HCT116 (cell line): ENCODE data around the gene CCDC102B. TPM values are rescaled to one million over a fixed set of nuclear protein-coding genes. Genes with fewer than 3 reads are reported as not detected.

Experiments
- ATAC-seq: fragments of 200-7000 bp; cut with Tn5 transposase; 2 replicates; pipeline ENCODE4 v1.9.1; 2020; ENCODE audit warnings: mild to moderate bottlenecking, moderate library complexity
- BruUV-seq: library from RNA; stranded (reverse); fragments of 400-500 nt; replicated peaks from 2 replicates; lab custom pipeline; 2021; lab: Mats Ljungman, UMichigan
- CTCF ChIA-PET: fragments of 300-600 bp; sonication (Branson Sonifier 250); formaldehyde crosslinking; loops from one replicate; lab custom pipeline; 2021; ENCODE audit warnings: antibody characterized with exemption; lab: Charles Lee
- POLR2A ChIA-PET: fragments of 300-600, 350-600 bp; sonication (Branson Sonifier 250); formaldehyde crosslinking; loops from one replicate; lab custom pipeline; 2021; ENCODE audit warnings: antibody characterized with exemption; lab: Charles Lee
- RAD21 ChIA-PET, 2 experiments: fragments of 300-600 bp; sonication (Branson Sonifier 250); formaldehyde crosslinking; loops; one replicate each; lab custom pipeline; 2023; ENCODE audit warnings: low total read pairs in 2 of 2; ENCODE audit not compliant: uncharacterized antibody in 2 of 2, unreplicated experiment in 2 of 2, low non-redundant PET in 1 of 2; lab: Charles Lee
- DNase-seq: peaks from one replicate; pipeline ENCODE4 v3.0.0-alpha.2; 2010; ENCODE audit warnings: low read depth, low spot score
- H2AFZ ChIP-seq: fragments of 200-600 bp; shearing (Covaris generic), sonication (generic); 2 replicates; pipeline ENCODE4 v1.6.1; 2017; ENCODE audit warnings: low read depth, mixed run types, mixed read lengths, antibody characterized with exemption, low read length; ENCODE audit not compliant: poor library complexity, severe bottlenecking
- H3K27ac ChIP-seq: 2 replicates; pipeline ENCODE4 v1.5.1; 2012; ENCODE audit warnings: low read depth, low read length
- H3K27me3 ChIP-seq: fragments of 200-600 bp; sonication (generic); 2 replicates; pipeline ENCODE4 v1.6.1; 2016; ENCODE audit warnings: mixed run types, low read length, mixed read lengths; ENCODE audit not compliant: insufficient read depth
- H3K36me3 ChIP-seq, 2 experiments: fragments of 200-500 bp in 1 of 2; fragments of 200-600 bp in 1 of 2; sonication (Bioruptor generic) in 1 of 2; sonication (generic) in 1 of 2; 2 replicates each; pipeline versions ENCODE4 v1.5.1 to v1.6.1; 2014 to 2016; ENCODE audit warnings: low read length in 2 of 2, inconsistent platforms in 1 of 2, mixed read lengths in 1 of 2, mixed run types in 1 of 2; ENCODE audit not compliant: insufficient read depth in 2 of 2, control insufficient read depth in 1 of 2
- H3K4me1 ChIP-seq, 2 experiments: fragments of 200-600 bp in 1 of 2; sonication (generic) in 1 of 2; 2 replicates each; pipeline versions ENCODE4 v1.5.1 to v1.6.1; 2012 to 2017; ENCODE audit warnings: low read length in 2 of 2, inconsistent platforms in 1 of 2, mild to moderate bottlenecking in 1 of 2, mixed read lengths in 1 of 2, mixed run types in 1 of 2, moderate library complexity in 1 of 2; ENCODE audit not compliant: insufficient read depth in 2 of 2, control insufficient read depth in 1 of 2
- H3K4me2 ChIP-seq: fragments of 200-600 bp; sonication (generic); 2 replicates; pipeline ENCODE4 v1.6.1; 2017; ENCODE audit warnings: mixed run types, low read length, mixed read lengths
- H3K4me3 ChIP-seq, 2 experiments: fragments of 200-600 bp in 1 of 2; sonication (generic) in 1 of 2; replicated peaks in 1 of 2; 2 replicates each; pipeline ENCODE4 v1.5.1; 2011 to 2016; ENCODE audit warnings: low read length in 2 of 2, control low read depth in 1 of 2, low read depth in 1 of 2, mild to moderate bottlenecking in 1 of 2, mixed read lengths in 1 of 2, mixed run types in 1 of 2
- H3K79me2 ChIP-seq: fragments of 200-600 bp; sonication (generic); 2 replicates; pipeline ENCODE4 v1.6.1; 2017; ENCODE audit warnings: mild to moderate bottlenecking, mixed run types, low read length, moderate library complexity, mixed read lengths; ENCODE audit not compliant: insufficient read depth
- H3K9ac ChIP-seq: fragments of 200-600 bp; sonication (generic); 2 replicates; pipeline ENCODE4 v1.6.1; 2016; ENCODE audit warnings: low read length, mixed read lengths
- H3K9me2 ChIP-seq: fragments of 200-600 bp; sonication (generic), shearing (Covaris generic); 2 replicates; pipeline ENCODE4 v1.6.1; 2017; ENCODE audit warnings: mixed run types, mild to moderate bottlenecking, moderate library complexity; ENCODE audit not compliant: insufficient read depth
- H3K9me3 ChIP-seq, 2 experiments: fragments of 200-500 bp in 1 of 2; fragments of 200-600 bp in 1 of 2; sonication (Bioruptor generic) in 1 of 2; sonication (generic) in 1 of 2; 2 replicates each; pipeline ENCODE4 v1.6.1; 2014 to 2017; ENCODE audit warnings: low read length in 2 of 2, mixed read lengths in 2 of 2, inconsistent platforms in 1 of 2, low read depth in 1 of 2, mild to moderate bottlenecking in 1 of 2, mixed run types in 1 of 2, moderate library complexity in 1 of 2; ENCODE audit not compliant: control insufficient read depth in 1 of 2, insufficient read depth in 1 of 2
- H4K20me1 ChIP-seq: fragments of 200-600 bp; sonication (generic), shearing (Covaris generic); 2 replicates; pipeline ENCODE4 v1.6.1; 2017; ENCODE audit warnings: mixed run types, mild to moderate bottlenecking, moderate library complexity; ENCODE audit not compliant: insufficient read depth
- ATF3 ChIP-seq: IDR thresholded peaks from 2 replicates; pipeline ENCODE4 v1.6.1; 2012
- CBX3 ChIP-seq: IDR thresholded peaks from 2 replicates; pipeline ENCODE4 v1.6.1; 2012; ENCODE audit warnings: low read depth
- CEBPB ChIP-seq: IDR thresholded peaks from 2 replicates; pipeline ENCODE4 v1.6.1; 2012; ENCODE audit warnings: low read depth
- CTCF ChIP-seq, 3 experiments: fragments of 200-600 bp in 1 of 3; sonication (generic) in 1 of 3; IDR thresholded peaks in 2 of 3; conservative IDR thresholded peaks in 1 of 3; 2 replicates each; pipeline ENCODE4 v1.5.1; 2012 to 2017; ENCODE audit warnings: low read depth in 2 of 3, low read length in 2 of 3, antibody characterized with exemption in 1 of 3, borderline replicate concordance in 1 of 3, control low read depth in 1 of 3, mild to moderate bottlenecking in 1 of 3, mixed read lengths in 1 of 3, mixed run types in 1 of 3, moderate library complexity in 1 of 3; ENCODE audit not compliant: insufficient read depth in 1 of 3
- ELF1 ChIP-seq: IDR thresholded peaks from 2 replicates; pipeline ENCODE4 v1.6.1; 2012; ENCODE audit warnings: low read depth, borderline replicate concordance
- EZH2 ChIP-seq: fragments of 200-600 bp; sonication (generic); IDR thresholded peaks from 2 replicates; pipeline ENCODE4 v1.6.1; 2017; ENCODE audit warnings: antibody characterized with exemption, mixed run types
- EZH2phosphoT487 ChIP-seq: fragments of 200-600 bp; IDR thresholded peaks from 2 replicates; pipeline ENCODE4 v1.6.1; 2018; ENCODE audit warnings: antibody characterized with exemption, borderline replicate concordance
- FOSL1 ChIP-seq: IDR thresholded peaks from 2 replicates; pipeline ENCODE4 v1.6.1; 2012; ENCODE audit warnings: low read depth
- JUND ChIP-seq: IDR thresholded peaks from 2 replicates; pipeline ENCODE4 v1.6.1; 2012
- POLR2A ChIP-seq: IDR thresholded peaks from 2 replicates; pipeline ENCODE4 v1.7.0; 2011; ENCODE audit warnings: borderline replicate concordance; ENCODE audit not compliant: insufficient read depth, insufficient read length; ENCODE audit errors: extremely low read depth
- POLR2AphosphoS5 ChIP-seq: IDR thresholded peaks from 2 replicates; pipeline ENCODE4 v1.6.1; 2011; ENCODE audit warnings: mild to moderate bottlenecking, low read depth, low read length, moderate library complexity
- RAD21 ChIP-seq: IDR thresholded peaks from 2 replicates; pipeline ENCODE4 v1.6.1; 2012; ENCODE audit warnings: low read depth, mild to moderate bottlenecking
- REST ChIP-seq: IDR thresholded peaks from 2 replicates; pipeline ENCODE4 v1.6.1; 2012; ENCODE audit warnings: low read depth
- SIN3A ChIP-seq: IDR thresholded peaks from 2 replicates; pipeline ENCODE4 v1.6.1; 2012; ENCODE audit warnings: low read depth
- SP1 ChIP-seq: IDR thresholded peaks from 2 replicates; pipeline ENCODE4 v1.6.1; 2012; ENCODE audit warnings: low read depth
- SRF ChIP-seq: IDR thresholded peaks from 2 replicates; pipeline ENCODE4 v1.6.1; 2012; ENCODE audit warnings: low read depth
- TCF7L2 ChIP-seq: IDR thresholded peaks from 2 replicates; pipeline ENCODE4 v1.7.0; 2011; ENCODE audit warnings: borderline replicate concordance, inconsistent platforms; ENCODE audit not compliant: insufficient read depth, insufficient read length; ENCODE audit errors: extremely low read depth
- YY1 ChIP-seq: IDR thresholded peaks from 2 replicates; pipeline ENCODE4 v1.6.1; 2011; ENCODE audit warnings: low read length, low read depth, moderate library complexity, mild to moderate bottlenecking; ENCODE audit not compliant: insufficient replicate concordance; ENCODE audit errors: extremely low read depth
- ZBTB33 ChIP-seq: IDR thresholded peaks from 2 replicates; pipeline ENCODE4 v1.6.1; 2011; ENCODE audit warnings: mild to moderate bottlenecking, low read length, moderate library complexity; ENCODE audit not compliant: insufficient replicate concordance; ENCODE audit errors: extremely low read depth
- intact Hi-C: fragments of 100-400 bp; cut with micrococcal nuclease; formaldehyde crosslinking; loops from 2 replicates; pipeline ENCODE4 v1.10.0; 2022
- total RNA-seq: library from RNA; stranded (reverse); gene quantifications from one replicate; pipeline ENCODE4 v1.2.1, GENCODE V29; 2021; ENCODE audit not compliant: unreplicated experiment
- TF ChIP-seq, protein P1 (sequence below): IDR thresholded peaks from 2 replicates; pipeline ENCODE4 v1.6.1; 2012

Gene CCDC102B
- total RNA-seq, 1 experiment from 2014 or later = 1.9 TPM

GRCh38 chr18:68759308-68759707 is 38.6 kb upstream of the CCDC102B start:
- Histone ChIP-seq H3K4me1 (no peaks in the 10 kb centered on the region), H3K27me3 (no peaks in the 10 kb centered on the region), H3K9me3 (no peaks in the 10 kb centered on the region), H3K36me3 (no peaks in the 10 kb centered on the region), H3K9me2 (no peaks in the 10 kb centered on the region), H3K4me2 (no peak overlapping the region), H3K4me3 (no peak overlapping the region), H2AFZ (no peak overlapping the region), H3K9ac (no peak overlapping the region), H4K20me1 (no peaks in the 10 kb centered on the region), H3K27ac (no peak overlapping the region), H3K79me2 (no peaks in the 10 kb centered on the region)
- CTCF ChIA-PET = no interaction called here
- RAD21 ChIA-PET = no interaction called here
- intact Hi-C loops = no loop called here
- BruUV-seq = no TSS peak
- ATAC-seq = no peak
- POLR2A ChIA-PET = no interaction called here
- DNase-seq = no peak
- TF ChIP-seq POLR2AphosphoS5 = no peak
- no peak for TF ChIP-seq ATF3
- TF ChIP-seq ELF1 = no peak
- no peak for TF ChIP-seq JUND
- TF ChIP-seq SIN3A = no peak
- TF ChIP-seq SRF = no peak
- TF ChIP-seq, protein P1, sequence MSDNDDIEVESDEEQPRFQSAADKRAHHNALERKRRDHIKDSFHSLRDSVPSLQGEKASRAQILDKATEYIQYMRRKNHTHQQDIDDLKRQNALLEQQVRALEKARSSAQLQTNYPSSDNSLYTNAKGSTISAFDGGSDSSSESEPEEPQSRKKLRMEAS = no peak
- TF ChIP-seq CTCF (IDR thresholded peaks at IDR 0.05 in 2 of 3, conservative IDR thresholded peaks at IDR 0.05 in 1 of 3; ENCODE audit: borderline replicate concordance in 1 of 3, insufficient read depth in 1 of 3, low read depth in 2 of 3, low read length in 2 of 3) = no peak
- TF ChIP-seq CBX3 = no peak
- no peak for TF ChIP-seq CEBPB
- TF ChIP-seq RAD21 = no peak
- TF ChIP-seq TCF7L2 = no peak
- TF ChIP-seq REST = no peak
- TF ChIP-seq SP1 = no peak
- no peak for TF ChIP-seq EZH2phosphoT487
- TF ChIP-seq YY1 = no peak
- TF ChIP-seq FOSL1 = no peak
- no peak for TF ChIP-seq EZH2
- no peak for TF ChIP-seq ZBTB33
- TF ChIP-seq POLR2A = no peak
